ENCODE results near the gene MTURN. TPM values are rescaled to one million over a fixed set of nuclear protein-coding genes. Genes with fewer than 3 reads are reported as not detected.

Gene MTURN
- total and polyA plus RNA-seq, 2 donors (not counting 3 experiments of a cell fraction or from before 2014, with no cell fraction given): 4.9 to 6.6 TPM

DNA sequence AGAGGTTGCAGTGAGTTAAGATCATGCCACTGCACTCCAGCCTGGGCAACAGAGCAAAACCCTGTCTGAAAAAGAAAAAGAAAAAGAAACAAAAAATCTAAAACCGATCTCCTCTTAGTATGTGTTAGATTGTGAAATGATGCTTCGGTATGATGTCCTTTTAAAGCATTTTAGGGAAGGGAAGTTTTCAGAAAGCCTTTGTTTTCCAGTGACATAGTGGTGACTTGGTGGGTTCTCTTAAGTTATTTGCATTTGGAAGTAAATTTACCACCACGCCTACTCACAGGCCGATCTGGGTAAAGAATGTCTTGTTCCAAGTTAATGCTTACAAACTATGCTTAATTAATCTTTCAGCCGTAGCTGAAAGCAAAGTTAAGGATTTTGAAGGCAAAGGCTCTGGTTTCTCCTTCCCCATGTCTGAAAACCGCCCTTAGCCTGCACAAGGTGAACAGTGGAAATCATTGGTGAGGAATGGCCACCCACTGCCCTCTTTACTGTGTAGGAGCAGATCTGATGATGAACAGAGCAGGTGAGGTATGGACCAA lies 10.7 kb downstream of the MTURN start:
- Histone ChIP-seq H3K9ac (replicated peaks; ENCODE audit: extremely low read depth, insufficient read depth, low read length) (no peak overlapping the region), H3K4me2 (ENCODE audit: insufficient read depth, low read length) (no peak overlapping the region), H4K20me1 (replicated peaks; ENCODE audit: control insufficient read depth, extremely low read depth, insufficient read depth, low read length) (no peaks in the 10 kb centered on the region), H2AFZ (ENCODE audit: low read depth, low read length) (no peak overlapping the region), H3K27me3 (ENCODE audit: control insufficient read depth in 2 of 2, insufficient read depth in 2 of 2, low read length in 2 of 2) (no peaks in the 10 kb centered on the region), H3K9me3 (replicated peaks; ENCODE audit: control insufficient read depth, insufficient read depth, low read length) (no peaks in the 10 kb centered on the region), H3K27ac (ENCODE audit: insufficient read depth, low read depth, low read length) (no peak overlapping the region), H3K4me1 (ENCODE audit: control insufficient read depth, extremely low read depth, insufficient read depth, low read length) (peaks cover 4% of the 10 kb centered on the region), H3K9me1 (replicated peaks; ENCODE audit: control insufficient read depth, extremely low read depth, insufficient read depth, low read length) (no peaks in the 10 kb centered on the region), H3K36me3 (ENCODE audit: control insufficient read depth in 2 of 2, extremely low read depth in 1 of 2, insufficient read depth in 2 of 2, low read length in 2 of 2) (no peaks in the 10 kb centered on the region), H3K79me2 (ENCODE audit: control insufficient read depth, insufficient read depth, low read length) (no peaks in the 10 kb centered on the region), H3K4me3 (replicated peaks in 1 of 3; ENCODE audit: insufficient read depth in 1 of 3, low read depth in 1 of 3, low read length in 3 of 3) (no peak overlapping the region)
- TF ChIP-seq, protein P1, sequence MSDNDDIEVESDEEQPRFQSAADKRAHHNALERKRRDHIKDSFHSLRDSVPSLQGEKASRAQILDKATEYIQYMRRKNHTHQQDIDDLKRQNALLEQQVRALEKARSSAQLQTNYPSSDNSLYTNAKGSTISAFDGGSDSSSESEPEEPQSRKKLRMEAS (IDR thresholded peaks at IDR 0.05; ENCODE audit: insufficient read depth, insufficient read length): no peak
- TF ChIP-seq GATA2 (IDR thresholded peaks at IDR 0.05; ENCODE audit: insufficient read depth, insufficient read length, low read depth, low read length) (no peak), JUN (IDR thresholded peaks at IDR 0.05; ENCODE audit: borderline replicate concordance, insufficient read depth, insufficient read length, low read depth) (no peak), EZH2 (IDR thresholded peaks at IDR 0.05; ENCODE audit: borderline replicate concordance, low read depth, low read length, severe bottlenecking) (no peak), POLR2AphosphoS5 (IDR thresholded peaks at IDR 0.05; ENCODE audit: insufficient read depth, low read depth, low read length) (no peak), POLR2A (IDR thresholded peaks at IDR 0.05; ENCODE audit: low read depth, low read length) (no peak), MYC (IDR thresholded peaks at IDR 0.05; ENCODE audit: low read depth, low read length) (no peak), FOS (IDR thresholded peaks at IDR 0.05; ENCODE audit: borderline replicate concordance, insufficient read depth, low read length) (no peak)
- TF ChIP-seq, protein P2, sequence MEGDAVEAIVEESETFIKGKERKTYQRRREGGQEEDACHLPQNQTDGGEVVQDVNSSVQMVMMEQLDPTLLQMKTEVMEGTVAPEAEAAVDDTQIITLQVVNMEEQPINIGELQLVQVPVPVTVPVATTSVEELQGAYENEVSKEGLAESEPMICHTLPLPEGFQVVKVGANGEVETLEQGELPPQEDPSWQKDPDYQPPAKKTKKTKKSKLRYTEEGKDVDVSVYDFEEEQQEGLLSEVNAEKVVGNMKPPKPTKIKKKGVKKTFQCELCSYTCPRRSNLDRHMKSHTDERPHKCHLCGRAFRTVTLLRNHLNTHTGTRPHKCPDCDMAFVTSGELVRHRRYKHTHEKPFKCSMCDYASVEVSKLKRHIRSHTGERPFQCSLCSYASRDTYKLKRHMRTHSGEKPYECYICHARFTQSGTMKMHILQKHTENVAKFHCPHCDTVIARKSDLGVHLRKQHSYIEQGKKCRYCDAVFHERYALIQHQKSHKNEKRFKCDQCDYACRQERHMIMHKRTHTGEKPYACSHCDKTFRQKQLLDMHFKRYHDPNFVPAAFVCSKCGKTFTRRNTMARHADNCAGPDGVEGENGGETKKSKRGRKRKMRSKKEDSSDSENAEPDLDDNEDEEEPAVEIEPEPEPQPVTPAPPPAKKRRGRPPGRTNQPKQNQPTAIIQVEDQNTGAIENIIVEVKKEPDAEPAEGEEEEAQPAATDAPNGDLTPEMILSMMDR (IDR thresholded peaks at IDR 0.05; ENCODE audit: extremely low read depth in 1 of 2, insufficient read depth in 1 of 2, low read depth in 1 of 2, low read length in 2 of 2): no peak
- BruUV-seq (replicated peaks): no TSS peak
- CTCF ChIA-PET: no interaction called here
- DNase-seq (ENCODE audit: low read depth, low spot score): no peak
- POLR2A ChIA-PET: no interaction called here
- dilution Hi-C loops (cut with MboI; ENCODE audit: extremely low pct_ligation_motif_present, low sequenced_read_pairs): no loop called here
- intact Hi-C loops (cut with micrococcal nuclease): no loop called here
- FAIRE-seq: no peak

All from endothelial cell of umbilical vein (primary cell).